HEK293 (cell line): ENCODE measurements around the gene DPH5.

Experiments used
- CTCF ChIP-seq: fragments of 450-650 bp; formaldehyde crosslinking; IDR thresholded peaks from 2 replicates; pipeline ENCODE4 v1.5.1; 2016; ENCODE audit warnings: missing biosample characterization, missing genetic modification characterization
- FEZF1 ChIP-seq: fragments of 450-650 bp; formaldehyde crosslinking; IDR thresholded peaks from 2 replicates; pipeline ENCODE4 v1.5.1; 2016; ENCODE audit warnings: missing biosample characterization, missing genetic modification characterization
- ZBTB7A ChIP-seq: fragments of 450-650 bp; formaldehyde crosslinking; IDR thresholded peaks from 2 replicates; pipeline ENCODE4 v1.5.1; 2016; ENCODE audit warnings: low read depth, missing biosample characterization, missing genetic modification characterization
- ZNF266 ChIP-seq: fragments of 450-650 bp; formaldehyde crosslinking; IDR thresholded peaks from 2 replicates; pipeline ENCODE4 v1.5.1; 2016; ENCODE audit warnings: missing biosample characterization, missing genetic modification characterization, low read depth
- ZNF571 ChIP-seq: fragments of 450-650 bp; formaldehyde crosslinking; IDR thresholded peaks from 2 replicates; pipeline ENCODE4 v1.5.0; 2017; ENCODE audit warnings: missing biosample characterization, missing genetic modification characterization

GRCh38 chr1:101065575-101065974 lies 40.0 kb upstream of the DPH5 start:
- TF ChIP-seq FEZF1 (tag by site-specific recombination) = no peak
- no peak for TF ChIP-seq CTCF
- TF ChIP-seq ZNF571 (tag by site-specific recombination) = no peak
- TF ChIP-seq ZNF266 = no peak
- no peak for TF ChIP-seq ZBTB7A (tag by site-specific recombination)
